IMR-90 (cell line): ENCODE results near the gene MLYCD. TPM values are rescaled to one million over a fixed set of nuclear protein-coding genes. Genes with fewer than 3 reads are reported as not detected.

ENCODE experiments used
- ATAC-seq: fragments of 200-7000 bp; cut with Tn5 transposase; 2 replicates; pipeline ENCODE4 v1.9.1; 2020; ENCODE audit warnings: low read depth, mild to moderate bottlenecking, moderate library complexity
- BruUV-seq: library from RNA; stranded (reverse); fragments of 400-500 nt; replicated peaks from 2 replicates; lab custom pipeline; 2021; lab: Mats Ljungman, UMichigan
- CTCF ChIA-PET: fragments of 300-600 bp; formaldehyde crosslinking; extraction: SDS; loops from one replicate; lab custom pipeline; 2021; ENCODE audit warnings: antibody characterized with exemption; lab: Yijun Ruan, JAX
- POLR2A ChIA-PET: fragments of 300-600 bp; sonication (Branson Sonifier 250); formaldehyde crosslinking; loops from one replicate; lab custom pipeline; 2022; ENCODE audit warnings: antibody characterized with exemption; ENCODE audit not compliant: unreplicated experiment; lab: Charles Lee
- DNase-seq: peaks from one replicate; pipeline ENCODE4 v3.0.0; 2013
- H2AFZ ChIP-seq: replicated peaks from 2 replicates; pipeline ENCODE3; 2013; ENCODE audit warnings: low read length, mild to moderate bottlenecking; ENCODE audit not compliant: poor library complexity
- H2AK5ac ChIP-seq: 2 replicates; pipeline ENCODE4 v1.6.1; 2013; ENCODE audit warnings: low read depth, low read length, inconsistent platforms
- H2AK9ac ChIP-seq: replicated peaks from 2 replicates; pipeline ENCODE3; 2013; ENCODE audit warnings: mild to moderate bottlenecking, low read depth, low read length, moderate library complexity; ENCODE audit not compliant: poor library complexity
- H2BK120ac ChIP-seq: 2 replicates; pipeline ENCODE4 v1.6.1; 2013; ENCODE audit warnings: low read depth, low read length, inconsistent platforms
- H2BK15ac ChIP-seq: 3 replicates; pipeline ENCODE4 v1.6.1; 2013; ENCODE audit warnings: low read depth, low read length, inconsistent platforms
- H2BK20ac ChIP-seq: 2 replicates; pipeline ENCODE4 v1.6.1; 2013; ENCODE audit warnings: low read depth, mild to moderate bottlenecking, inconsistent platforms, low read length, moderate library complexity
- H2BK5ac ChIP-seq: 2 replicates; pipeline ENCODE4 v1.6.1; 2013; ENCODE audit warnings: mild to moderate bottlenecking, low read depth, low read length, inconsistent platforms; ENCODE audit not compliant: poor library complexity, severe bottlenecking
- H3K14ac ChIP-seq: replicated peaks from 2 replicates; pipeline ENCODE4 v1.6.1; 2013; ENCODE audit warnings: low read depth, low read length, inconsistent platforms
- H3K18ac ChIP-seq: 2 replicates; pipeline ENCODE4 v1.6.1; 2013; ENCODE audit warnings: low read depth, low read length, control low read depth
- H3K23ac ChIP-seq: 2 replicates; pipeline ENCODE4 v1.6.1; 2013; ENCODE audit warnings: low read depth, low read length, inconsistent platforms
- H3K27ac ChIP-seq: 2 replicates; pipeline ENCODE4 v1.5.1; 2013; ENCODE audit warnings: mild to moderate bottlenecking, control low read depth, low read length; ENCODE audit not compliant: insufficient read depth
- H3K27me3 ChIP-seq: 2 replicates; pipeline ENCODE4 v1.6.1; 2013; ENCODE audit warnings: low read length; ENCODE audit not compliant: control insufficient read depth, insufficient read depth
- H3K36me3 ChIP-seq: 2 replicates; pipeline ENCODE4 v1.6.1; 2013; ENCODE audit warnings: low read length, mixed read lengths; ENCODE audit not compliant: control insufficient read depth, insufficient read depth
- H3K4ac ChIP-seq: 2 replicates; pipeline ENCODE4 v1.6.1; 2013; ENCODE audit warnings: low read depth, low read length, inconsistent platforms
- H3K4me1 ChIP-seq: 2 replicates; pipeline ENCODE4 v1.6.1; 2013; ENCODE audit warnings: low read length, mixed read lengths; ENCODE audit not compliant: control insufficient read depth, insufficient read depth
- H3K4me2 ChIP-seq: 2 replicates; pipeline ENCODE4 v1.6.1; 2013; ENCODE audit warnings: low read depth, mild to moderate bottlenecking, control low read depth, low read length, moderate library complexity
- H3K4me3 ChIP-seq: 2 replicates; pipeline ENCODE4 v1.5.1; 2013; ENCODE audit warnings: low read depth, mild to moderate bottlenecking, control low read depth, low read length, moderate library complexity; ENCODE audit not compliant: insufficient read depth
- H3K56ac ChIP-seq: 2 replicates; pipeline ENCODE4 v1.6.1; 2013; ENCODE audit warnings: low read length, inconsistent platforms; ENCODE audit not compliant: insufficient read depth; ENCODE audit errors: extremely low read depth
- H3K79me1 ChIP-seq, 2 experiments: 2 replicates each; pipeline ENCODE4 v1.6.1; 2013; ENCODE audit warnings: low read length in 2 of 2, inconsistent platforms in 1 of 2, low read depth in 1 of 2
- H3K9ac ChIP-seq: 2 replicates; pipeline ENCODE4 v1.6.1; 2013; ENCODE audit warnings: low read depth, low read length, control low read depth
- H3K9me1 ChIP-seq: 2 replicates; pipeline ENCODE4 v1.6.1; 2013; ENCODE audit warnings: low read length, inconsistent platforms; ENCODE audit not compliant: insufficient read depth
- H3K9me3 ChIP-seq: 2 replicates; pipeline ENCODE4 v1.6.1; 2013; ENCODE audit warnings: low read length; ENCODE audit not compliant: control insufficient read depth, insufficient read depth
- H4K20me1 ChIP-seq: 2 replicates; pipeline ENCODE4 v1.6.1; 2013; ENCODE audit warnings: low read length, inconsistent platforms; ENCODE audit not compliant: insufficient read depth
- H4K5ac ChIP-seq: 2 replicates; pipeline ENCODE4 v1.6.1; 2013; ENCODE audit warnings: mild to moderate bottlenecking, low read depth, low read length, control low read depth
- H4K8ac ChIP-seq, 2 experiments: 2 replicates each; pipeline ENCODE4 v1.6.1; 2013; ENCODE audit warnings: low read depth in 2 of 2, low read length in 2 of 2, control low read depth in 1 of 2, inconsistent platforms in 1 of 2
- H4K91ac ChIP-seq: 2 replicates; pipeline ENCODE4 v1.6.1; 2013; ENCODE audit warnings: low read depth, low read length, inconsistent platforms; ENCODE audit not compliant: insufficient read depth
- BHLHE40 ChIP-seq: fragments of 150-350 bp; IDR thresholded peaks from 2 replicates; pipeline ENCODE4 v1.6.1; 2016; ENCODE audit warnings: mild to moderate bottlenecking, low read depth, low read length
- CEBPB ChIP-seq: IDR thresholded peaks from 2 replicates; pipeline ENCODE4 v1.6.1; 2012; ENCODE audit warnings: low read depth, low read length, improper control_type of control experiment
- POLR2A ChIP-seq: IDR thresholded peaks from 2 replicates; pipeline ENCODE4 v1.6.1; 2012; ENCODE audit warnings: mild to moderate bottlenecking, low read depth, low read length
- RAD21 ChIP-seq: IDR thresholded peaks from 2 replicates; pipeline ENCODE4 v1.6.1; 2012; ENCODE audit warnings: low read length, improper control_type of control experiment
- WGBS, 2 experiments: methylation state at CpG; one replicate each; pipeline versions ENCODE4 v1.1.5 to v1.1.7; 2013; ENCODE audit warnings: missing lambda C conversion rate in 2 of 2; ENCODE audit not compliant: insufficient read length in 1 of 2; ENCODE audit errors: extremely low coverage in 2 of 2; 5-methylcytosine and 5-hydroxymethylcytosine counted together
- dilution Hi-C: fragments of 300-500 bp; cut with HindIII; formaldehyde crosslinking; loops from one replicate; pipeline ENCODE4 v1.14.3; 2018; ENCODE audit warnings: low sequenced_read_pairs; ENCODE audit not compliant: unreplicated experiment
- in situ Hi-C: fragments of 300-500 bp; cut with MboI; formaldehyde crosslinking; loops from 3 replicates; pipeline ENCODE4 v1.14.3; 2019; ENCODE audit warnings: low sequenced_read_pairs, inconsistent platforms, mixed read lengths
- intact Hi-C: fragments of 100-400 bp; cut with micrococcal nuclease; formaldehyde crosslinking; loops from 2 replicates; pipeline ENCODE4 v1.10.0; 2022
- polyA plus RNA-seq, 3 experiments: library from polyadenylated mRNA; depleted of rRNA; stranded (reverse); fragments of >200 nt; gene quantifications; 2 replicates each; pipeline ENCODE4 v1.2.3, GENCODE V29; 2012; ENCODE audit warnings: low replicate concordance in 1 of 3
- total RNA-seq: library from RNA; depleted of rRNA; stranded (reverse); fragments of >200 nt; gene quantifications from 2 replicates; pipeline ENCODE4 v1.2.3, GENCODE V29; 2012
- TF ChIP-seq, protein P1 (sequence below): fragments of 150-350 bp; IDR thresholded peaks from 2 replicates; pipeline ENCODE4 v1.6.1; 2017; ENCODE audit warnings: mild to moderate bottlenecking, antibody characterized with exemption, low read length, low read depth

The MLYCD gene
- total and polyA plus RNA-seq, 2 of the 4 experiments (the other 2 are of a cell fraction): 1.9 to 2.7 TPM

DNA sequence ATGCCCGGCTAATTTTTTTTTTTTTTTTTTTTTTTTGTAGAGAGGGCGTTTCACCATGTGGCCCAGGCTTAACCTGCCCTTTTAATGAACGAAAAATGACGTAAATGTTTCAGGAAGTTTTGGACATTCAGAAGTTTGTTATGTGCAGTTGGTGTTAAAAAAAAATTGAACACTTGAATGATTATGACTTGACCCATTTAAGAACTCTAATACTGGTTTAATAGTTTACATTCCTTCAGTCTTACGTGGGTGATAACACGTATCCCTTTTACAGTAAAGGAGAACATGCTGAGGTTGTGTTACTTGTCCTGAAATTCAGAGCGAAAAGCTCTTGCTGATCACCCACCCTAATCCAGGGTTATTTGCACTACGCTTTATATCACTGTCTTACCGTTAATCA, 1.7 kb downstream of the MLYCD start:
- H2BK15ac ChIP-seq: no peak overlapping the region
- no peak overlapping the region for H2BK20ac ChIP-seq
- no peak overlapping the region for H3K4ac ChIP-seq
- no peak overlapping the region for H4K8ac ChIP-seq
- H2AFZ ChIP-seq: no peak overlapping the region
- no peak overlapping the region for H3K4me2 ChIP-seq
- H2AK9ac ChIP-seq: no peak overlapping the region
- no peaks in the 10 kb centered on the region for H3K9me3 ChIP-seq
- peaks cover 20% of the 10 kb centered on the region; the same call in 1 of the 2 replicates for H4K20me1 ChIP-seq
- H3K18ac ChIP-seq: no peak overlapping the region
- DNase-seq (no peak), ATAC-seq (no peak)
- peaks cover 29 to 36% of the 10 kb centered on the region in 2 experiments for H3K79me1 ChIP-seq
- H2AK5ac ChIP-seq: no peak overlapping the region
- H4K5ac ChIP-seq: no peak overlapping the region
- H2BK5ac ChIP-seq: no peak overlapping the region
- H3K9me1 ChIP-seq: peaks cover 15% of the 10 kb centered on the region
- TF ChIP-seq, protein P1, sequence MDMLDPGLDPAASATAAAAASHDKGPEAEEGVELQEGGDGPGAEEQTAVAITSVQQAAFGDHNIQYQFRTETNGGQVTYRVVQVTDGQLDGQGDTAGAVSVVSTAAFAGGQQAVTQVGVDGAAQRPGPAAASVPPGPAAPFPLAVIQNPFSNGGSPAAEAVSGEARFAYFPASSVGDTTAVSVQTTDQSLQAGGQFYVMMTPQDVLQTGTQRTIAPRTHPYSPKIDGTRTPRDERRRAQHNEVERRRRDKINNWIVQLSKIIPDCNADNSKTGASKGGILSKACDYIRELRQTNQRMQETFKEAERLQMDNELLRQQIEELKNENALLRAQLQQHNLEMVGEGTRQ: no peak
- TF ChIP-seq POLR2A (no peak), BHLHE40 (no peak), RAD21 (no peak), CEBPB (no peak)
- no peak overlapping the region for H3K4me3 ChIP-seq
- no peak overlapping the region for H2BK120ac ChIP-seq
- ChIA-PET POLR2A (no interaction called here), CTCF (no interaction called here)
- H3K56ac ChIP-seq: no peak overlapping the region
- WGBS, 2 experiments: no CpG with 5 or more reads among the region's 9 CpGs
- H3K9ac ChIP-seq: no peak overlapping the region
- peaks cover 5% of the 10 kb centered on the region for H3K4me1 ChIP-seq
- dilution Hi-C loops (no loop called here), intact Hi-C loops (no loop called here), in situ Hi-C loops (no loop called here)
- H3K36me3 ChIP-seq: no peaks in the 10 kb centered on the region
- BruUV-seq: no TSS peak
- no peaks in the 10 kb centered on the region for H3K27me3 ChIP-seq
- H3K27ac ChIP-seq: no peak overlapping the region
- H3K14ac ChIP-seq: no peak overlapping the region
- no peak overlapping the region for H3K23ac ChIP-seq
- no peak overlapping the region for H4K91ac ChIP-seq
